Measurements from ENCODE around the gene DOCK1.

DNA sequence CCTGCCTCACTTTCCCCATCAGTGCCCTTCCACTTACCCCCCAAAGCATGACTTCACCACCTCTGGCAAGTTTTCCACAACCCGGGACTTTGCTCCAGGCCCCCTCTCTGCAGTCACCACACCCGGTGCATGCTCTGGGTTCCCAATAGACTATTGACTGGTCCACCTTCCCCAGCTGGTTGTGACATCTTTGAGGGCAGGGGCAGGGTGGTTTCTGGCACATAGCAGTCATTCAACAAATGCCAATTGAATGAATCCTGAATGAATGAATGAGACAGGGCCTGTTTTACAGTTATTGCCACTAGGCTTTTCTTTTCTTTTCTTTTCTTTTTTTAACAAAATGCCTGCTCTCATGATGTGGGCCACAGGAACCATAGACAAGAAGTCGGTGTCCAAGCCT, 28.8 kb upstream of the DOCK1 start:
- TF ChIP-seq, protein P1, sequence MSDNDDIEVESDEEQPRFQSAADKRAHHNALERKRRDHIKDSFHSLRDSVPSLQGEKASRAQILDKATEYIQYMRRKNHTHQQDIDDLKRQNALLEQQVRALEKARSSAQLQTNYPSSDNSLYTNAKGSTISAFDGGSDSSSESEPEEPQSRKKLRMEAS (IDR thresholded peaks at IDR 0.05; ENCODE audit: low read depth), result no peak
- TF ChIP-seq CTCF (IDR thresholded peaks at IDR 0.05), result no peak

All from SK-N-SH (cell line).